GM15510 (cell line): ENCODE data around the gene GBP1.

ENCODE experiments used
- POLR2A ChIP-seq: IDR thresholded peaks from 3 replicates; pipeline ENCODE4 v1.6.1; 2011; ENCODE audit warnings: borderline replicate concordance; ENCODE audit not compliant: insufficient read length; ENCODE audit errors: extremely low read depth

GBP1 gene

DNA sequence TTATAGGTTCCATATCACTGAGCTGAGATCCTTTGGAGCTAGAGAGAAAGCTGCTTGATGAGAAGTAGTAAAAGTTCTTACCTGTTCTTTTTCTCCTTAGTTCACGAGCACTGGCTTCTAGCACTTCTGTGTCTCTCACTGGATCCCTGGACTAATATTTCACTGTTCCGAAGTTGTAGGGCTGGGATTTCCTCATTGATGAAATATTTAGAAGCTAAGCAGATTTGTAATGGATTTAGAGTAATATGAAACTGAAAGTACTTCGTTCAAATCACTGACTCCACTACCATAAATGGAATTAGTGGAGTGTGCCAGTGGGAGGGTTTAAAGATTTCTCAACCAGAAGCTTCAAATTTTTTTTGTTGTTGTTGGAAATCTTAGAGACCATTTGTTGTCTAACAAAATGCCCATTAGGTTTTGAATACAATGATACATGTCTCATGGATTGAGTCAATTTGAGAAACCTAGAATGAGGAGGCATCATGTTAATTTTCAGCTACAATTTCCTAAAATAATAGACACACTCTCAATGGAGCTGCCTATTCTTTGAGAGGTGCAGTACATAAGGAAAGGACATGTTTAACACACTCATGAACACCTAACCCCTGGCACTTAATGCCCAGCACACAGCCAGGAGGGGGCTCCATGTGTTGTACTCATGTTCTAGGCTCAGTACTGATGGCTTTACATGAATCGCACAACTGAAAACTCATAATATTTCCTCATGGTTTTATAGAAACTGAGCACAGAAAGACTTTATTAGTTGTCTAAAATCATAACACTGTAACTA is at the start of gene GBP1:
TSS of gene GBP1 (minus strand) at position 130 of the 790 bp plus-strand sequence. CDS start 1,974 bp downstream, outside the sequence.
- no peak for TF ChIP-seq POLR2A

DNA sequence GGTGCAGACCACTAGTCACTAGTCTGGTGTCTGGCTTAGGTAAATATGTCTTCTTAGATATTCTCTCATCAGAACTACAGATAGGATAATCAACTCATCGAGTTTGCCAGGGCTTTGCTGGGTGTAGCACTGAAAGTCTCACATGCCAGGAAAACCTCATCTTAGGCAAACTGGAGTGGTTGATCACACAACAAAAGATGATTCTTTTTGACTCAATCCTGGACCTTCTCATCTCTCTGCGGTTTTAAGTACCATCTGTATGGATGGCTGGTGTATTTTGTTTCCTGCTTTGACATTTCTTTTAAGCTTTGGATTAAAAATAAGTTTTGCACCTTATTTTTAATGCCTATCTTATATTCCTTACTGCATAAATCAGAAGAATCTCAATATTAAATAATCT is 49.7 kb upstream of the GBP1 start:
- no peak for TF ChIP-seq POLR2A

- no peak for TF ChIP-seq POLR2A
Observed at GRCh38 chr1:89112871-89113613, 48.0 kb upstream of the GBP1 start.

DNA sequence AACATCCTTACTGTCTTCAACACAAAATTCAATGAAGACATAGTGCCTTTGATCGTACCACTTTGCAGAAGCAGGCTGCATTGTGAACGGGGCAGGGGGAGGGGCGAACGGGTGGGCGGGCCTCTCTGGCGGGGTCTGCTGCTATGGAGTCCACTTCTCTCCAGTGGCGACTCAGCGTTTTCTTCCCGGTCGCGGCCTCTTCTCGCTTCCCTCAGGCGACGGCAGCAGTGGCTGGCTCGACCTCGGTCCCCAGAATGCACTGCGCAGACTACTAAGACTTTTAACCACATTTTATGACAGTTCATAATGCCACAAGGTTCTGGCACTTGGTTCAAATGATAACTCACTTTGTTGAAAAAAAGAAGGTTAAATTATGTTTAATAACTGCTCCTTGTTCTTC is 39.7 kb upstream of the GBP1 start:
- no peak for TF ChIP-seq POLR2A

DNA sequence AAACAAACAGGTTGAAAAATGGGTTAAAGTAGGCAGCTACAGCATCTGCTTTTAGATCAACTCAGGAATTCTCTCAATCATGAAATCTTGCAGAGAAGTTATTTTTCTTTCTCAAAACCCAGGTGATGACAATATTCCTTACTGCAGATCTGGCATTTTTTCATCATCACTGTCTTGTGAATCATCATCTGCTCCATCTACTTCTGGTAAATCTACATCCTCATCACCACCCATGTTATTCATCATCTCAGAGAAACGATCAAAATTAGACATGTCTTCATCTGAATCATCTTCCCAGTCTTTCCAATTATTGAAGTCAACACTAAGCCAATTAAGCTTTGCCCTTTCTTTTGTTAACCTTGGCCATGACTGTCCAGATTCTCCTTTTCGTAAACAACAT is 39.1 kb upstream of the GBP1 start:
- no peak for TF ChIP-seq POLR2A

DNA sequence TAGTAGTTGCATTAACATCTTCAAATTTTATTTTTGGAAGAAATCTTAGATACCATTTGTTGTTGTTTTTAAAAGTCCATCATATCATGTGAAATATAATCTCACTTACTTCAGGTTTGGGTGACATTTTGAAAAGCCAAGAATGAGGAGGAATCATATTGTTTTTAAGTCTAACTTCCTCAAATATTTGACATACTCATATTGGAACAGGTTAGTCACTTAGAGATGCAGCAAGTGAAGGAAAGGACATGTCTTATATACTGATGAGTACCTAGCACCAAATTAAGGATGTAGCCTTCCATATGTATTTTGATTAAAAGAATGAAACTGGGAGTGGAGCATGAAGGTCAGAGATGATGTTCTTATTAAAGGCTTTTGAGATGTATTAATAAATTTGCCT is 37.0 kb upstream of the GBP1 start:
- no peak for TF ChIP-seq POLR2A

DNA sequence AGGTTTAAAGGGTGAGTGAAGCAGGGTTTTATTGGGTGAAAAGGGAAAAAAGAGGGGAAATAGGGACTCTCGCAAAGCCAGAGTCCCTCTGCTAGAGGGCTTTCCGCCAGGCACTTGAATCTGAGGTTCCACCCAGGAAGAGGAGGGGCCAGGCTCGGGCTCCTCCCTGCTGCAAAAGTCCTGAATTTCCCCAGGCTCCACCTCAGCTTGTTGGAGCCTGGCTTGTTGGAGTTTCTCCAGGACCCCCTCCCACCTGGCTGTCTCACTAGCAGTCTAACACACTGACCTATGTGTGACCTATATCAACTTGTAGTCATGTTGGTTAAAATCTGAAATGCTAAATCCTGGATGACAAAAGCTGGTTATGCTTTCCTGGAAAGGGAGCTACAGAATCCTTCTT is 35.4 kb upstream of the GBP1 start:
- no peak for TF ChIP-seq POLR2A

- TF ChIP-seq POLR2A: no peak
Observed at GRCh38 chr1:89098857-89099256, 33.8 kb upstream of the GBP1 start.

DNA sequence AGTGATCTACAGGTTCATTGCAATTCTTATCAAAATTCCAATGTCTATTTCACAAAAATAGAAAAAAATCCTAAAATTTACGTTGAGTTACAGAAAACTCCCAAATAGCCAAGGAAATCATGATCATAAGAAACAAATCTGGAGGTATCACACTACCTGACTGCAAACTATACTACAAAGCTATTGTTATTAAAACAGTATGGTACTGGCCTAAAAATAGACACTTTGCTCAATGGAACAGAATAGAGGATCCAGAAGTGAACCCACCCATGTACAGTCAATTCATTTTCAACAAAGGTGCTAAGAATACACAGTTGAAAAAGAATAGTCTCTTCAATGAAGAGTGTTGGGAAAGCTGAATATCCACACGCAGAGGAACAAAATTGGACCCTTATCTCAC is 30.7 kb upstream of the GBP1 start:
- no peak for TF ChIP-seq POLR2A

DNA sequence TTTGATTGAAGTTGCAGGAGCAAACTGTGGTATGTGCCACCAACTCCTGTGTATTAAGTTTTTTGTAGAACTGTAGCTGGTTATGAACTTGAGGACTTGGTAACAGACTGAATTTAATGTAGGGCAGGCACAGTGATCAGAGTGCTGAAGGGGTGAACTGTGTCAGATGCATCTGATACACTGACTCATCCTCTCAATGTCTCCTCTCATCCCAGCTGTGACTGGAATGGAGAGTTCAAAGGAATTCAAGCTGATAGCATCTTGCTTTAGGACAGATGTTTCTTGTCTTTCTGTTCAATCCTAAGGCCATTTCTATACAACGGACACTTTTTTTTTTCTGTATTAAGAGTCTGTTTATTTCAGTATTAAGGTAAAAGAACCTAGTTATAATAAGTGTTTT is 25.0 kb upstream of the GBP1 start:
- TF ChIP-seq POLR2A: no peak

DNA sequence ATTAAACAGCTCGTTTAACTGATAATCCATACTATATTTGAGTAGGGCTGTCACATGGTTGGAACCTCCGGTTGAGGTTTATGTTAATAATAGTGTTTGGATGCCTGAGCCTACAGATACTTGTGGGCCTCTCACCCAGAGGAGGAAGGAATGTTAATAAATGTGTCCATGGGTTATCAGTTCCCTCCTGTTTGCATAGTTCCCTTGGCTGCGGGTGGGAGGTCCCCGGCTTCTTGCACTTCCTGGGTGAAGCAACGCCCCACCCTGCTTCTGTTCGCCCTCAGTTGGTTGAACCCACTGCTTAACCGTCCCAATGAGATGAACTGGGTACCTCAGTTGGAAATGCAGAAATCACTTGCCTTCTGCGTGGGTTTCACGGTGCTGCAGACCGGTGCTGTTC is 23.6 kb upstream of the GBP1 start:
- no peak for TF ChIP-seq POLR2A

DNA sequence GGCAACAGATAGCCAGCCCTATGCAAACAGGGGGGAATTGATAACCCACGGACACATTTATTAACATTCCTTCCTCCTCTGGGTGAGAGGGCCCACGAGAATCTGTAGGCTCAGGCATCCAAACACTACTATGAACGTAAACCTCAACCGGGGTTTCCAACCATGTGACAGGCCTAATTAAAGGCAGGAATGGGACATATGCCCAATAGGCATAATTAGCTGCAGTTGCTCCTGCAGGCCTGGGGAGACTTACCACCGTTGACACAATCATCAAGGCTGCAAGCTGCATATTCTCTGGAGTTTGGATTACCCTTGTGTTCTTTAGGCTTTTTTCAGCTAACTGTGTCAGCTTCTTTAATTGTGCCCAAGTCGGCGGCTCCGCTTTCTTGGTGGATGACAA is 22.2 kb upstream of the GBP1 start:
- no peak for TF ChIP-seq POLR2A

DNA sequence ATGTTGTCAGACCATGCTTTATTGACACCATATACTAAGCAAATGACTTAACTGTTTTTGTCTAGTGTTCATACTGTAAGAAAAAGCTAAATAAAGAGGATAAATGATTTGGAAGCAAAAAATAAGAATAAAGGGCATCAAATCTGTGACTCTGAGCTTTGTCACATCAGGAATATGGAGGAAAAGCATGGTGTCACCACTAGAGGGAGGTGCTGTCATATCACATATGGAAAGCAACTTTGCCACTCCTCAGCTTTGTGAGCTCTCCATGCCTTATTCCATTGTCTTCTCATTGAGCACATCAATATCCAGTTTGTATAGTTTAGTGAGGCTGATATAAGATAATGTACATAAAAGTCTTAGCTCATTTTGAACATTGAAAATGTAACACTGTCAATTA is 20.8 kb upstream of the GBP1 start:
- TF ChIP-seq POLR2A: no peak

GRCh38 chr1:89081005-89081404 is 16.0 kb upstream of the GBP1 start:
- TF ChIP-seq POLR2A: no peak

- no peak for TF ChIP-seq POLR2A
Observed at GRCh38 chr1:89070509-89070908, 5.5 kb upstream of the GBP1 start.

- TF ChIP-seq POLR2A: no peak
Observed at GRCh38 chr1:89069951-89070350, 4.9 kb upstream of the GBP1 start.
